ENCODE results near the gene NLRC4.

The NLRC4 gene

GRCh38 chr2:32284321-32284720 is 19.6 kb upstream of the NLRC4 start:
- H3K9me2 ChIP-seq (replicated peaks; ENCODE audit: insufficient read depth, low read length): no peaks in the 10 kb centered on the region
- no peak overlapping the region for H3K27ac ChIP-seq (ENCODE audit: low read depth, low read length)
- no peaks in the 10 kb centered on the region; the same call in 1 of the 2 replicates for H3K36me3 ChIP-seq (ENCODE audit: low read length)
- 0 out of 2 replicates have a peak, but pooled peaks cover 7% of the 10 kb centered on the region for H4K20me1 ChIP-seq (ENCODE audit: low read depth, low read length)
- peaks cover 78% of the 10 kb centered on the region for H3K79me2 ChIP-seq (ENCODE audit: insufficient read depth, low read length)
- no peak overlapping the region for H3K4me3 ChIP-seq (ENCODE audit: insufficient read depth, low read length, poor library complexity, severe bottlenecking)
- H2AFZ ChIP-seq (ENCODE audit: low read depth, low read length, severe bottlenecking): no peak overlapping the region
- H3K9ac ChIP-seq (ENCODE audit: low read length): no peak overlapping the region
- TF ChIP-seq EZH2phosphoT487 (conservative IDR thresholded peaks at IDR 0.05; ENCODE audit: low read length): no peak
- no peak for TF ChIP-seq CTCF (IDR thresholded peaks at IDR 0.05; ENCODE audit: insufficient read depth, low read length, poor library complexity, severe bottlenecking)
- H3K27me3 ChIP-seq (ENCODE audit: low read length): no peaks in the 10 kb centered on the region
- no peaks in the 10 kb centered on the region for H3K9me3 ChIP-seq (ENCODE audit: insufficient read depth, low read length)
- H3F3A ChIP-seq (ENCODE audit: insufficient read depth): no peaks in the 10 kb centered on the region
- H3K4me2 ChIP-seq (ENCODE audit: low read depth, low read length, poor library complexity, severe bottlenecking): no peak overlapping the region

DNA sequence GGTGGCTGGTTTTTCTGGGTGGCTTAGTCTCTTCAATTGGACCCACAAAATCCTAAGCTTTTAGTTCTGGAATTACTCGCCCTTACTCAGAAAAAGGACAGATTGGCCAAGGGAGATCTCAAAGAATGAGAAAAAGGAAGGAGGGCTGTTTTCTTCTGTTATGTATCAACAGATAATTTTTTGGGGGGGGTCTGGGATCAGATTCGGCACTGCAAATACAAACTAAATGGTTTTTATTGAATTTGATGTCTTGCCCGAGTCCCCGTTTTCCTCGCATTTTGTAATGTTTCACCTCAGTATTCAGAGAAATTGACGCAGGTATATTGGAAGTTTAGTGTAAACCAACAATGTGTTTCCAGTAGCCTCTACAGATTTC is 13.8 kb upstream of the NLRC4 start:
- Histone ChIP-seq H2AFZ (ENCODE audit: low read depth, low read length, severe bottlenecking) (peak overlapping the region; percentile 94), H3K9me2 (replicated peaks; ENCODE audit: insufficient read depth, low read length) (no peaks in the 10 kb centered on the region), H3K9me3 (ENCODE audit: insufficient read depth, low read length) (no peaks in the 10 kb centered on the region), H3K4me3 (ENCODE audit: insufficient read depth, low read length, poor library complexity, severe bottlenecking) (peak overlapping the region; percentile 100), H3K27me3 (ENCODE audit: low read length) (no peaks in the 10 kb centered on the region), H3K4me2 (ENCODE audit: low read depth, low read length, poor library complexity, severe bottlenecking) (peak overlapping the region; percentile 99), H3K79me2 (ENCODE audit: insufficient read depth, low read length) (peaks cover 47% of the 10 kb centered on the region), H3K36me3 (ENCODE audit: low read length) (no peaks in the 10 kb centered on the region; the same call in 1 of the 2 replicates), H4K20me1 (ENCODE audit: low read depth, low read length) (no peaks in the 10 kb centered on the region), H3F3A (ENCODE audit: insufficient read depth) (no peaks in the 10 kb centered on the region), H3K27ac (ENCODE audit: low read depth, low read length) (peak overlapping the region; percentile 36; the same call in 1 of the 2 replicates), H3K9ac (ENCODE audit: low read length) (peak overlapping the region; percentile 95)
- no peak for TF ChIP-seq EZH2phosphoT487 (conservative IDR thresholded peaks at IDR 0.05; ENCODE audit: low read length)
- TF ChIP-seq CTCF (IDR thresholded peaks at IDR 0.05; ENCODE audit: insufficient read depth, low read length, poor library complexity, severe bottlenecking): no peak

GRCh38 chr2:32277674-32278477 is 13.2 kb upstream of the NLRC4 start, which contains the start of gene YIPF4:
TSS of gene YIPF4 (plus strand) at chr2:32277904. CDS start at chr2:32278156, 252 bp downstream.
- peaks cover 42% of the 10 kb centered on the region for H3K79me2 ChIP-seq (ENCODE audit: insufficient read depth, low read length)
- no peaks in the 10 kb centered on the region for H3K36me3 ChIP-seq (ENCODE audit: low read length)
- H3K9ac ChIP-seq (ENCODE audit: low read length): peak within 1 kb of the TSS; percentile 95
- peak within 1 kb of the TSS; percentile 100 for H3K4me3 ChIP-seq (ENCODE audit: insufficient read depth, low read length, poor library complexity, severe bottlenecking)
- H3K9me3 ChIP-seq (ENCODE audit: insufficient read depth, low read length): no peaks in the 10 kb centered on the region
- no peaks in the 10 kb centered on the region for H3K27me3 ChIP-seq (ENCODE audit: low read length)
- peak within 1 kb of the TSS; percentile 36; the same call in 1 of the 2 replicates for H3K27ac ChIP-seq (ENCODE audit: low read depth, low read length)
- H3F3A ChIP-seq (ENCODE audit: insufficient read depth): no peaks in the 10 kb centered on the region
- peak within 1 kb of the TSS; percentile 94 for H2AFZ ChIP-seq (ENCODE audit: low read depth, low read length, severe bottlenecking)
- H4K20me1 ChIP-seq (ENCODE audit: low read depth, low read length): no peaks in the 10 kb centered on the region
- TF ChIP-seq EZH2phosphoT487 (conservative IDR thresholded peaks at IDR 0.05; ENCODE audit: low read length) (no peak), CTCF (IDR thresholded peaks at IDR 0.05; ENCODE audit: insufficient read depth, low read length, poor library complexity, severe bottlenecking) (no peak)
- H3K4me2 ChIP-seq (ENCODE audit: low read depth, low read length, poor library complexity, severe bottlenecking): peak within 1 kb of the TSS; percentile 99
- no peaks in the 10 kb centered on the region for H3K9me2 ChIP-seq (replicated peaks; ENCODE audit: insufficient read depth, low read length)
